IPS-18c (cell line): ENCODE results near the gene IL6R.

ENCODE experiments used
- H3K4me3 ChIP-seq: 2 replicates; pipeline ENCODE4 v1.7.0; 2013; ENCODE audit warnings: low read depth, mild to moderate bottlenecking, low read length, moderate library complexity; ENCODE audit not compliant: insufficient read depth
- H3K9me3 ChIP-seq: one replicate; pipeline ENCODE4 v1.6.1; 2013; ENCODE audit warnings: mild to moderate bottlenecking, low read length, moderate library complexity; ENCODE audit not compliant: control insufficient read depth, insufficient read depth

The IL6R gene

DNA sequence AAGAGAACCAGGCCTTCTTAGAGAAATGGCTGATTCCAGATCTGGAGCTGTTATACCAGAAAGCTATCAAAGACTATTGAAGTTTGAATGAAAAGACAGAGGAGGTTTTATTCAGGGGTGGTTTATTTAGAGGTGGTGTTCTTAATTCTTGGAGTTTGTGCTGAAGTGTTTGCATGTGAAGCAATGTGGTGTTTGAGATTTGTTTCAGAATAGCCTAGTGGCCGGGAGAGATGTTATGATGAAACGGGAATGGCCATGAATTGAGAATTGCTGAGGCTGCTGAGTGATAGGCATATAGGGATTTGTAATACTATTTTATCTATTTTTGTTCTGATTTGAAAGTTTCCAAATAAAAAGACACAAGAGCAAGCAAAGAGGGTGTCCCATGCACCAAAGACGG is 107.6 kb downstream of the IL6R start:
- Histone ChIP-seq H3K9me3 (no peaks in the 10 kb centered on the region), H3K4me3 (no peak overlapping the region)

DNA sequence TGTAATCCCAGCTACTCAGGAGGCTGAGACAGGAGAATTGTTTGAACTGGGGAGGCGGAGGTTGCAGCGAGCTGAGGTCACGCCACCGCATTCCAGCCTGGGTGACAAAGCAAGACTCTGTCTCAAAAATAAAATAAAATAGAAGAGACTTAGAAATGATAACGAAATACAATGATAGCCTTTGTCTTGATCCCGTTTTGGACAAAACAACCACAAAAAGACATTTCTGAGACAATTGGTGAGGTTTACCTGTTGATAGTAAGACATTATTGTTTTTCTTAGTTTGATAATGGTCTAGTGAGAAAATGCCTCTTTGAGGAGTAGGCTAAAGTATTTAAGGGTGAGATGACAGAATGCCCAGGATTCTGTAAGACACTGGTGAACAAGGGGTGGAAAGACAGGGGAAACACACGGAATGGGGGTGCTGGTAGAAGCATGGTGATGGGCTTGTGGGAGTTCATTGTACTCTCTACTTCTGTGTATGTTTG is 109.0 kb downstream of the IL6R start:
- Histone ChIP-seq H3K9me3 (no peaks in the 10 kb centered on the region), H3K4me3 (no peak overlapping the region)

DNA sequence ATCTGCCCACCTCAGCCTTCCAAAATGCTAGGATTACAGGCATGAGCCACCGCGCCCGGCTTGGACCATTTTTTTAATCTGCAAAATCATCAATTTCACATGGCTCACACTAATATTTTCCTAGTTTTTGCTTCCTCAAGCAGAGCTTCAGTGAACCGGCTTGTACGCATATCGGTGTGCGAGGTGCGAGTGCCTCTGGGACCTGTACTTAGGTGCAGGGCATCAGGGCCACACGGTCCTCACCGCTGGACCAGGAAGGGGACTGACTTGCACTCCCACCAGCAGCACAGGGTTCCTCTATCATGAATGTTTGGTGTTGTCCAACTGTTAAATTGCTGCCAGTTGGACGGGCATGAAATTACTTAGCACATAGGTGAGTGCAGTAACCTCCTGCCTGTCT is 112.5 kb downstream of the IL6R start:
- no peak overlapping the region for H3K4me3 ChIP-seq
- H3K9me3 ChIP-seq: no peaks in the 10 kb centered on the region
